OCI-LY7 (cell line): ENCODE data around the gene ATXN7L3. TPM values are rescaled to one million over a fixed set of nuclear protein-coding genes. Genes with fewer than 3 reads are reported as not detected.

Experiments used
- BruUV-seq: library from RNA; stranded (reverse); fragments of 400-500 nt; replicated peaks from 2 replicates; lab custom pipeline; 2021; lab: Mats Ljungman, UMichigan
- CTCF ChIA-PET: fragments of 300-600 bp; sonication (Branson Sonifier 250); formaldehyde crosslinking; loops from one replicate; lab custom pipeline; 2022; ENCODE audit warnings: antibody characterized with exemption; ENCODE audit not compliant: unreplicated experiment; lab: Charles Lee
- POLR2A ChIA-PET: fragments of 300-600 bp; sonication (Branson Sonifier 250); formaldehyde crosslinking; loops from one replicate; lab custom pipeline; 2022; ENCODE audit warnings: antibody characterized with exemption; lab: Charles Lee
- DNase-seq: peaks from one replicate; pipeline ENCODE4 v3.0.0-alpha.2; 2015; ENCODE audit warnings: low spot score
- H2AFZ ChIP-seq: fragments of 200-600 bp; sonication (generic), shearing (Covaris generic); 2 replicates; pipeline ENCODE4 v1.6.1; 2014; ENCODE audit warnings: mild to moderate bottlenecking, antibody characterized with exemption, low read length, moderate library complexity
- H3K27ac ChIP-seq: fragments of 200-600 bp; sonication (generic); 2 replicates; pipeline ENCODE4 v1.5.1; 2014; ENCODE audit warnings: mixed run types, low read depth, mild to moderate bottlenecking, moderate library complexity, low read length, inconsistent platforms; ENCODE audit not compliant: poor library complexity, severe bottlenecking
- H3K36me3 ChIP-seq: fragments of 200-600 bp; sonication (generic); 2 replicates; pipeline ENCODE4 v1.6.1; 2014; ENCODE audit warnings: mild to moderate bottlenecking, antibody characterized with exemption, low read length, moderate library complexity, mixed read lengths; ENCODE audit not compliant: insufficient read depth
- H3K4me1 ChIP-seq: fragments of 200-600 bp; sonication (generic); 2 replicates; pipeline ENCODE4 v1.5.1; 2014; ENCODE audit warnings: mild to moderate bottlenecking, low read length; ENCODE audit not compliant: insufficient read depth, poor library complexity, severe bottlenecking
- H3K4me2 ChIP-seq: fragments of 200-600 bp; sonication (generic); 2 replicates; pipeline ENCODE4 v1.6.1; 2014; ENCODE audit warnings: mild to moderate bottlenecking, low read length
- H3K4me3 ChIP-seq: fragments of 200-600 bp; sonication (generic); 2 replicates; pipeline ENCODE4 v1.5.1; 2014; ENCODE audit warnings: mild to moderate bottlenecking, low read depth, low read length; ENCODE audit not compliant: poor library complexity, severe bottlenecking
- H3K79me2 ChIP-seq: fragments of 200-600 bp; sonication (generic); 2 replicates; pipeline ENCODE4 v1.6.1; 2016; ENCODE audit warnings: low read depth, mild to moderate bottlenecking, low read length, moderate library complexity, mixed read lengths; ENCODE audit not compliant: insufficient read depth
- H3K9me2 ChIP-seq: fragments of 200-600 bp; sonication (generic); 2 replicates; pipeline ENCODE4 v1.6.1; 2016; ENCODE audit warnings: mild to moderate bottlenecking, low read length, mixed read lengths; ENCODE audit not compliant: insufficient read depth
- H3K9me3 ChIP-seq: fragments of 200-600 bp; sonication (generic); 2 replicates; pipeline ENCODE4 v1.6.1; 2014; ENCODE audit warnings: mild to moderate bottlenecking, mixed run types, low read length, mixed read lengths
- H4K20me1 ChIP-seq: fragments of 200-600 bp; sonication (generic); 2 replicates; pipeline ENCODE4 v1.6.1; 2014; ENCODE audit warnings: mild to moderate bottlenecking, antibody characterized with exemption, low read length, moderate library complexity, mixed read lengths; ENCODE audit not compliant: insufficient read depth
- EZH2phosphoT487 ChIP-seq: fragments of 200-600 bp; sonication (generic); IDR thresholded peaks from 2 replicates; pipeline ENCODE4 v1.6.1; 2018; ENCODE audit warnings: low read depth, borderline replicate concordance, mild to moderate bottlenecking, mixed run types, antibody characterized with exemption, low read length, moderate library complexity, mixed read lengths
- intact Hi-C: fragments of 100-400 bp; cut with micrococcal nuclease; formaldehyde crosslinking; loops from one replicate; pipeline ENCODE4 v1.10.0; 2022; ENCODE audit not compliant: unreplicated experiment
- total RNA-seq, 2 experiments: library from RNA; depleted of rRNA in 1 of 2; stranded (reverse); fragments of >200 nt in 1 of 2; shearing (Covaris generic) in 1 of 2; gene quantifications; 2 replicates each; pipeline ENCODE4 v1.2.3, GENCODE V29; 2014 to 2022
- TF ChIP-seq, protein P1 (sequence below): fragments of 200-600 bp; sonication (generic); conservative IDR thresholded peaks from 2 replicates; pipeline ENCODE4 v1.5.1; 2014; ENCODE audit warnings: mild to moderate bottlenecking, antibody characterized with exemption, low read length, moderate library complexity, mixed read lengths

ATXN7L3 gene
- total RNA-seq, 2 experiments from 2014 or later: 57.7 to 106 TPM

DNA sequence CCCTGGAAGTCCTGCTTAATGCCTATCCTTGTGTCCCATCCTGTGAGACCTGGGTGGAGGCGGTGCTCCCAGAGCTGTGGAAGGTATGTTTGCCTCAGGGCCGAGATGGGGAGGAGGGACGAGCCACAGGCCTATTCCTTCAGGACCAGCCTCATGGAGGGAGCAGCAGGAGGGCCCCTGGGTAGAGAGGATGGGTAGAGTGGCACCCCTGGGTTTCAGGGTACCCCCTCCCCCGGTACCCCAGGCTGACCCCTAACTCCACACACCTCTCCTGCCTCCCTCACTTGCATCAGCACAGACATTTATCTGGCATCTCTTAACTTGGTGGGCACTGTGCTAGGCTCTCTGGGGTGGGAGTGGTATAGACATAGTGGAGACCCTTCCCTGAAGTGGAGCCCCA lies 22.0 kb downstream of the ATXN7L3 start:
- Histone ChIP-seq H3K9me3 (no peaks in the 10 kb centered on the region), H4K20me1 (no peaks in the 10 kb centered on the region), H3K4me3 (no peak overlapping the region), H3K9me2 (no peaks in the 10 kb centered on the region), H3K27ac (no peak overlapping the region), H3K4me2 (no peak overlapping the region), H3K4me1 (no peaks in the 10 kb centered on the region), H3K36me3 (peaks cover 56% of the 10 kb centered on the region), H2AFZ (no peak overlapping the region), H3K79me2 (peaks cover 11% of the 10 kb centered on the region; the same call in 1 of the 2 replicates)
- BruUV-seq: no TSS peak
- TF ChIP-seq, protein P1, sequence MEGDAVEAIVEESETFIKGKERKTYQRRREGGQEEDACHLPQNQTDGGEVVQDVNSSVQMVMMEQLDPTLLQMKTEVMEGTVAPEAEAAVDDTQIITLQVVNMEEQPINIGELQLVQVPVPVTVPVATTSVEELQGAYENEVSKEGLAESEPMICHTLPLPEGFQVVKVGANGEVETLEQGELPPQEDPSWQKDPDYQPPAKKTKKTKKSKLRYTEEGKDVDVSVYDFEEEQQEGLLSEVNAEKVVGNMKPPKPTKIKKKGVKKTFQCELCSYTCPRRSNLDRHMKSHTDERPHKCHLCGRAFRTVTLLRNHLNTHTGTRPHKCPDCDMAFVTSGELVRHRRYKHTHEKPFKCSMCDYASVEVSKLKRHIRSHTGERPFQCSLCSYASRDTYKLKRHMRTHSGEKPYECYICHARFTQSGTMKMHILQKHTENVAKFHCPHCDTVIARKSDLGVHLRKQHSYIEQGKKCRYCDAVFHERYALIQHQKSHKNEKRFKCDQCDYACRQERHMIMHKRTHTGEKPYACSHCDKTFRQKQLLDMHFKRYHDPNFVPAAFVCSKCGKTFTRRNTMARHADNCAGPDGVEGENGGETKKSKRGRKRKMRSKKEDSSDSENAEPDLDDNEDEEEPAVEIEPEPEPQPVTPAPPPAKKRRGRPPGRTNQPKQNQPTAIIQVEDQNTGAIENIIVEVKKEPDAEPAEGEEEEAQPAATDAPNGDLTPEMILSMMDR: no peak
- no peak for TF ChIP-seq EZH2phosphoT487
- intact Hi-C loops: no loop called here
- POLR2A ChIA-PET: no interaction called here
- CTCF ChIA-PET: no interaction called here
- DNase-seq: no peak

DNA sequence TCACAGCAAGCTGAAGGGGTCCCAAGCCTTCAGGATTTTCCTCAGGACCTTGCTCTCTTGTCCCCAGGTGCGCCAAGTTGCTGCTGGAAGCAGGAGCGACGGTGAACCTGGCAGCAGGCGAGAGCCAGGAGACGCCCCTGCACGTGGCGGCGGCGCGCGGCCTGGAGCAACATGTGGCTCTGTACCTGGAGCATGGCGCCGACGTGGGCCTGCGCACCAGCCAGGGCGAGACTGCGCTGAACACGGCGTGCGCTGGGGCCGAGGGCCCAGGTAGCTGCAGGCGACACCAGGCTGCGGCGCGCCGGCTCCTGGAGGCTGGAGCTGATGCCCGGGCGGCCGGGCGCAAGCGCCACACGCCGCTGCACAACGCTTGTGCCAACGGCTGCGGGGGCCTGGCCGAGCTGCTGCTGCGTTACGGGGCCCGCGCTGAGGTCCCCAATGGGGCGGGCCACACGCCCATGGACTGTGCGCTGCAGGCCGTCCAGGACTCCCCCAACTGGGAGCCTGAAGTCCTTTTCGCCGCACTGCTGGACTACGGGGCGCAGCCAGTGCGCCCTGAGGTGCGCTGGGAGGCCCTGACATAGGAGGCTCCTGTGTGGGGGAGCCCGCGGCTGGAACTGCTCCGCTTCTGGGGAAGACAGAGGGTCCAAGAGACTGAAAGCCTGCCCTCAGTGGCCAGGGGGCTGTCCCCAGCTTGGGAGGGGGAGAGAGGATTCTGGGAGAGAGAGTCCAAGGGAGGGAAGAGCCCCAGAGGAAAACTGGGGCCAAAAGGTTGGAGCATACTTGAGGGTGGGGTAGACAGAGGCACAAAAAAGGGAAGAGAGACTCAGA lies 22.8 kb downstream of the ATXN7L3 start:
- Histone ChIP-seq H4K20me1 (no peaks in the 10 kb centered on the region), H3K36me3 (peaks cover 48% of the 10 kb centered on the region), H2AFZ (no peak overlapping the region), H3K4me2 (no peak overlapping the region), H3K9me2 (no peaks in the 10 kb centered on the region), H3K4me3 (no peak overlapping the region), H3K79me2 (peaks cover 3% of the 10 kb centered on the region; the same call in 1 of the 2 replicates), H3K9me3 (no peaks in the 10 kb centered on the region), H3K27ac (no peak overlapping the region), H3K4me1 (no peaks in the 10 kb centered on the region)
- DNase-seq: no peak
- no TSS peak for BruUV-seq
- CTCF ChIA-PET: no interaction called here
- POLR2A ChIA-PET: no interaction called here
- intact Hi-C loops: no loop called here
- TF ChIP-seq, protein P1: no peak
- TF ChIP-seq EZH2phosphoT487: no peak

DNA sequence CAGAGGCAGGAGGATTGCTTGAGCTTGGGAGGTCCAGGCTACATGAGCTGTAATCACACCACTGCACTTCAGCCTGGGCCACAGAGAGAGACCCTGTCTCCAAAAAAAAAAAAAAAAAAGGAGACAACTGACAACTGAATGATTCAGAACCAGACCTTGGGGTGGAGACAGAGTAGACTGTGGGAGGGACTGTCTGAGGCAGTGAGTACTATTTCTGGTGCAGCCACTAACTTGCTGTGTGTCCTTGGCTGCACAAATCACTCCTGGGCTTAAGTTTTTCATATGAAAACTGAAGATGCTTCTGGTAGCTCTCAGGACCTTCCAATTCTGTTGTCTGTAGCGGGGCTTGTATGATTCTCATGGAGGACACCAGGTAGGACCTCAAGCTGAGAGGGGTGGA lies 23.4 kb downstream of the ATXN7L3 start:
- H3K9me3 ChIP-seq: no peaks in the 10 kb centered on the region
- no peak overlapping the region for H3K27ac ChIP-seq
- TF ChIP-seq, protein P1: no peak
- no peak overlapping the region for H3K4me2 ChIP-seq
- H3K4me3 ChIP-seq: no peak overlapping the region
- peaks cover 43% of the 10 kb centered on the region for H3K36me3 ChIP-seq
- ChIA-PET POLR2A (no interaction called here), CTCF (no interaction called here)
- intact Hi-C loops: no loop called here
- H4K20me1 ChIP-seq: no peaks in the 10 kb centered on the region
- DNase-seq: no peak
- no peaks in the 10 kb centered on the region for H3K9me2 ChIP-seq
- BruUV-seq: no TSS peak
- no peak overlapping the region for H2AFZ ChIP-seq
- H3K4me1 ChIP-seq: peaks cover 4% of the 10 kb centered on the region
- no peaks in the 10 kb centered on the region for H3K79me2 ChIP-seq
